Measurements from ENCODE around the gene ITGA2.
A peak's percentile ranks its signal among the peaks of the same experiment; 100 is the strongest.
"Not testable (repeated sequence)": the region's sequence is repeated elsewhere in the genome, so short reads cannot be mapped to it uniquely, and the experiment has no call there.

ITGA2 gene

DNA sequence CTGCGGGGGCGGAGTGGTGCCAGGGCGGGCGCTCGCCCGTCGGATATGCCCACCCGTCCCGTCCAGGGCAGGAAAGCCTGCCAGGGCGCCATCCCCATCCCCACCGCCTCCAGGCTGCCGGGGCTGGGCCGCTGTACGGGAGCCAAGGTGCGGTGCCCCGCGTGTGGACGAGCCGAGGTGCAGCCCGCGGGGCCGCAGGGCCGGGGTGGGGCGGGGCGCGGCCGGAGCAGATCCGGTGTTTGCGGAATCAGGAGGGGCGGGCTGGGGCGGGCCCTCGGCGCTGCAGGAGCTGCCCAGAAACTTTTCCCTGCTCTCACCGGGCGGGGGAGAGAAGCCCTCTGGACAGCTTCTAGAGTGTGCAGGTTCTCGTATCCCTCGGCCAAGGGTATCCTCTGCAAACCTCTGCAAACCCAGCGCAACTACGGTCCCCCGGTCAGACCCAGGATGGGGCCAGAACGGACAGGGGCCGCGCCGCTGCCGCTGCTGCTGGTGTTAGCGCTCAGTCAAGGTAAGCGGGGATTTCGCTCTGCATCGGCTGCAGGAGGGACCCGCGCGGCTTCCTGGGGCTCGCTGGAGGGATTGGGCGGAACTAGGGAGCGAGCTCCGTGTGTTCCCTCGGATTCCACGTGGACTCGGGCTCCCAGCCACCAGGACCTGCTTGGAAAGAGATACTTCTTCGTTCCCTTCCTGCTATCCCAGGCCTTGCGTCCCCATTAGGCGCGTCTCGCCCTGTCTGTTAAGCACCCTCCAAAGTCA is at the start of gene ITGA2:
ITGA2 (plus strand) TSS at position 328 of the 756 bp plus-strand sequence; CDS start at position 445, 117 bp downstream.
- no peak for DNase-seq

DNA sequence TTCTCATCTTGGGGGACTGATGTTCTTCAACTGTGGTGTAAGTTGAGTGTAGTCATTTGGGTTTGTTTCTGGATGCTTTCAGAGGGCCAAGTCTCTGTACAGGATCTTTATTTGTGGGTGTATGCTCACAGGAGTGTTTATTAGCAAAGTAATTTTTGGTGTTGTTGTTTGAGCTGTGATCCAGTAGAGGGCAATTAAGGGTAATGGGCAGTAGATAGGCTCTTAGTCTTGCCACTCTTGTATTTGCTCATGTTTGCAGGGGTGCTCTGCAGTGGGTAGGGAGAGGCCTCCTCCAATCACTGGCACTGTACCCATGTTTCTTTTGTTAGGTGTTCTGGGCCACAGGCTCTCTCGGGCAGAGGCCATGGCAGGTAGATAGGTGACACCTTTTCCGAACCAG is 45.9 kb upstream of the ITGA2 start:
- DNase-seq = no peak

DNA sequence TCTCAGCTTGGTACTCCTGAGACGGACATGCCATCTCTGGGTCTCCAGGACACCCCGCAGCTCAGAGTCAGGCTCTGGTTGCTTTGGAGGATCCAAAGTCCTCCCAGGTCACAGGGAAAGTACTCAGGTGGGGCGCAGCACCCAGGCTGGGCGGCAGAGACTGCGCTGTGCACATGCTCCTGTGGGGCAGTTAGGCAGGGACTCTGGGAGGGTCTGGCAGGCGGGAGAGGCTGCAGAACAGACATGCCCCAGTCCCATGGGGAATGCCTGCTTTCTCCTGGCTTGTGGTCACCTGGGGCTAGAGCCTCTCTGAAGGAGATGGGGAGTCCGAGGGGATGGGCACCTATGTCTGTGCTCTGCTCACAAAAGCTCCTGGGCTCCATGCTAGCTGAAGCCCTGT is 45.3 kb upstream of the ITGA2 start:
- DNase-seq = no peak

DNA sequence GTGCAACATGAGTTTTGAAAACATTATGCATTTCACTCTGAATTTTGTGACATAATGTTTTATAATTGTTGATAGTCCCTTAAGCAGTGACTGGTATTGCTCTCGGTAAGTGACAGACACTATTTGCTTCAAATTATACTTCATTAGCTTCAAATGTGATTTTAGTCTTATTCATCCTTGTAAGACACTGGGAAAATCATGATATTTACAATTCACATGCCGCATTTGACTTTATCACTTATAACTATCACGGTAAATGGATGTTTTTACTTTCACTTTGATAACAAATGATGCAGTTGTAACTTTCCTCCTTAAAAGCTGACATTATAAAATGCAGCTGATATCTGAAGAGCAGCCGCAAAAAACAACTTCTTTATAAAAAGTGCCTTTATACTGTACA is 44.1 kb upstream of the ITGA2 start:
- no peak for DNase-seq

DNA sequence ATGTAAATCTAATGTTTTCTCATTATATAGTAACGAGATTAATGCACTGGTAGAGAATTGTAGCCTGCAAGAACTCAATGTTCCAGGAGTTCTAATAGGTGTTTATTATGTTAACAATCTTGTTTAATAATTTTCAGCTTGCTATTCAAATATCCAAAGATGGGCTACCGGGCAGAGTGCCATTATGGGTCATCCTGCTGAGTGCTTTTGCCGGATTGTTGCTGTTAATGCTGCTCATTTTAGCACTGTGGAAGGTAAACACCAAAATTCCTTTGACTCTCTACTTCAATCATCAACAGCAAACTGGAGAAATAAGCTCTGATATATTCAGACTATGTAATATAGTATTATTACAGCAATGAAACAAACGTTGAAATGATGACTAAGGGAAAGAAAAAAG is 41.9 kb upstream of the ITGA2 start:
- no peak for DNase-seq

DNA sequence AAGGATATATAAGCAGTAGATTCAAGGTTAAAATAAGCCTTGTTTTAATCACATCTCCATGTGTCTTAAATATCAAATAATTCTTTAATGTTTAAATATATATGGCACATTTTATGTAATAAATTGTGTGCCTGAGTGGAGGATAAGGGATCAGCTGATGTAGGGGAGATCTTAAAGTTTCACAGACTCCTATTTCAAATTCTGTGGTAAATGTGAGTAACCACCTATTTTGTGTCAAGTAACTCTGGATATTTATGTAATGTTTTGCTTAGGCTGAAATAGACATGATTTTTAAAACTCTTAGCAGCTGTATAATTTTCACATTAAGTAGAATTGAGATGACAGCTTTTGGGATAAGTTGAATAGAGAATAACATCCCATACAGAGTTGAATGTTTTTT is 41.3 kb upstream of the ITGA2 start:
- DNase-seq = no peak

DNA sequence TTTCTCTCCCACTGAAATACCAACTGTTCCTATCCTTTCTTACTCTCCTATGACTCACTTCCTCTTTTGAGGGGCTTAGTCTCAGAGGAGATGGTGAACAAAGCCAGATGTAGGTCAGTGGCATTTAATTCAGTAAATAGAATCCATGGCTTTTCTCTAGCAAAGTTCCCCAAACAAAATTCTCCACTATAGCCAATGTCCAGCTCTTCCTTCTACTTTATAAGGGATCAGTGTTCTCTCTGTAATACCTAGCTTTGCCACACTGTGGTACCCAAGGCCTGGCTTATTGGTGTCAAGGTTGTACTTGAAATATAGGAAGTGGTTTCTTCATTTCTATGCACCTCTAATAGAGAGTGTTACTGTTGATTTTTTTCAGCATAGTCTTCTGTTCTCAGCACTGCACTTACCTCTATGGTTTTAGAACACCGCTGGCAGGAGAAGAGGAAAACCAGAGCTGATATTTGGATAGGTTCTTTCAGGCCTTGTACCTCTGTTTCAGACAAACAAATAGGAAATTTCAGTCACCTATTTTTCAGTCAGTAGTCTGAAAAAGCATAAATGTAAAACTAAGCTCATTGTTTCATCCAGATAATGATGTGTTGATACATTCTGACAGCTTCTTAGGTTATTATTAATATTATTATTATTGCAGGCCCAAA is 40.6 kb upstream of the ITGA2 start:
- peak; percentile 15 for DNase-seq

DNA sequence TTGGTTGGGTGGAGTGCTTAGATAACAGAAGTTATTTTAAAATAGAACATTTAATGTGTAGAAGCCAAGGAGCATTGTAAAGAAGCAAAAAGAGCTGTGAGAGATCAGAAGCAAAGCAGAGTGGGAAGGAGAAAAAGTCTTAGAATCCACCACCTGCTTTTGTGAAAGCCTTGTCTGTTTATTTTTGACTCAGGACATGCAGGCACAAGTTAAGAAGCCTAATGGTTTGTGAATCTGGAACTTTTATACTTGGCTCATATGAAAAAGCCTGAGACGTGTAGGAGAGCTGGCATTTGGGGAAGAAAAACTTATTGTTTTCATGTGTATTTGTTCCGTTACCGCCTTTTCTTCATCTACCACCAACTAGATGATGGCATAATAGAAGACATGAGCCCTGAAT is 38.5 kb upstream of the ITGA2 start:
- DNase-seq = no peak

DNA sequence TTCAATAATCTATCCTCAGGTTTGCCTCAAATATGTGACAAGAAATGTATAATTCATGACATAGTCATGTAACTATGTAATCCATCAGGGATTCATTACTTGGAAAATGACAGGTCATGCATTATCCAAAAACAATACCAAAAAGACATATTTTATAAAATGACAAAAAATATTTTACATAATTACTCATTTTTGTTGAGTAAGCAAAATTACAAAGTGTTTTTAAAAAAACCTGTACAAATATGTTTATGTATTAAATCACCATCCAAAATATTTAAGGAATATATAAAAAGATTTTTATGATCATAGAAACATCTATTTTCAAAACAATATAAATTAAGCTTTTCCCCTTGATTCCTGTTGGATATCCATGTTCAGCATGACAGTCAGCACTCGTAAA is 36.7 kb upstream of the ITGA2 start:
- DNase-seq = no peak

DNA sequence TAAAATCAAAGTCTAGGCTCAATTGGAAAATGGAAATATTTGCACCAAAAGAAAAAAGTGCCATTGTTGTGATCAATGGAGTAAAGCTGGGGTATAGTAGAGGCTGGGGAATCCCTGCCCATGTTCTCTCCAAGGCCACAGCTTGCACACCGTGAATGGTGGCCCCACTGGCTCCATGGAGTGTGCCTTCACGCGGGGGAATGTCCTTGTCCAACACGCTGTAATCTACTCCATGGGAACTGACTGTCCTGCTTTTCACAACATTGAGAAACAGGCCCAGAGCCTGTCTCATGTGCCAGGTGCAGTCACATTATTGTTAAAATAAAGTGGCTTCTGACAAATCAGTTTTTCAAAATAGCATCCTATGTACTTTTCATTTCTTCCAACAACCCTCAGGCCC is 33.1 kb upstream of the ITGA2 start:
- DNase-seq = no peak

DNA sequence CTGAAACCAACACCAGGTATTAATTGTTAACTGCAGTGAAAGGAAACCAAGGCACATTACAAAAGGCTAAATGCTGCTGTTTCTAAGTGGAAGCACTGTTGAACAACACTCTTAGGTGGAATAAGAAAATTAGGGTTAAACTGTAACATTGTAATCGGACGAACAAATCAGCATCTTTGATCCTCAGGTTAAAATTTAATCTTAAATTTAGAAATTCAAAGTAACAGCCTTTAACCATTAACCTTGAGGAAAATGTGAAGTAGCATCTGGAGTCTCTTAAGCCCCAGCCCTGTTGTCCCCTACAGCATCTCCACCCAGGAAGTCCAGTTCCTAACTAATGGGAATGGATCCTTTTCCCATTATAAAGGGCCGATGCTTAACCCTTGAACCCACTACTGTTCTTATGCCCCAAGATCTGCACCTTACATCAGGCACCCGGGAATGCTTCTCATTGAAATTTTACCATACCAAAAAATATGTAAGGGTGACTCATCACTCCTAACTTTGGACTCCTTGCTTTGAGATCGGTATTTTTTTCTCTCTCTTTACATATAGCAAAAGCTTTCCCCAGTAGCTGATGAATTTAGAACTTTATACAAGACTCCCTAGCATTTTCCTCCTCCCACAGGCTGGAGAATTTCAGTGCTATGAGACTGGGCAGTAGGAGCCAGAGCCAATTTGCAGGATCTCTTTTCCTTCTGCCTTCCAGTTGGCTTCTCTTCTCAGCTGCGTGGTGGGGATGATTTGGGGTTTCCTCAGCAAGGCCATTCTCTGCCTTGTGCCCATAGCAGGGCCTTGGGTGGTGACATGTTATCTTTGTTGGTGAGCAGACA is 32.0 kb upstream of the ITGA2 start:
- DNase-seq = no peak

DNA sequence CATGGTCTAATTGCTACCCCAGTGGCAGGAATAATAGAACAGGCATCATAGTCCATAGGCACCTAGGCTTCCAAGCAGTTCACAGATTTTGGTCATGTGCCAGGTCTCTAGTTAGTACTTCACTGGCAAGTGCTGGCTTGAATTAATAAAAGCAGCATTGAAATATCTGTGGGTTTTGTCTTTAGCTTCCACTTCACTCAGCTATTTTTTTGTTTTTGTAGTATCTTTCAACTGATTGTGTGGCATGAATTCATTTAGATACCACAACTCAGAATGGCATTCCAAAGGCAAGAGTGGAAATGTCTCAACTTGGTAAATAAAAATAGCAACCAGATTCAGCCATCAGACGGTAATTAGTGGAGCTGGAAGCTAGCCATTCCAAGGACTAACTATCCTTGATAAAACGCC is 27.9 kb upstream of the ITGA2 start:
- no peak for DNase-seq

DNA sequence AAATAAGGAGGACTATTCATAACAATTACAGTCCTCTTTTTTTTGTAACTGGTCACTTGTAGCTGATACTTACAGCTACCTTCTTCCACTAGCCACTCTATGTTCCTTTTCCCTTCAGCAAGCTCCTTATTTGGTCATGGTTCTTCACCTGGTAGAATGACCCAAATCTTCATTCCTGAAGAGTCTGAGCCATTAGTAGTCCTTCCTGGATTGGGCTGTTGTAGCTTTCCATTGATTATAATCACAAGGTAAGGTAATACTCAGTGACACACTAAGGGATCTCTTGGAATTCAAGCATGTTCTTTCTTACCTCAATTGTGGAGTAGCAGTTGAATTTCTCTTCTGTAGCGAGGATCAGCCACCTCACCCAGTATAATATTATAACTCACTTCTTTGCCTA is 25.5 kb upstream of the ITGA2 start:
- no peak for DNase-seq

DNA sequence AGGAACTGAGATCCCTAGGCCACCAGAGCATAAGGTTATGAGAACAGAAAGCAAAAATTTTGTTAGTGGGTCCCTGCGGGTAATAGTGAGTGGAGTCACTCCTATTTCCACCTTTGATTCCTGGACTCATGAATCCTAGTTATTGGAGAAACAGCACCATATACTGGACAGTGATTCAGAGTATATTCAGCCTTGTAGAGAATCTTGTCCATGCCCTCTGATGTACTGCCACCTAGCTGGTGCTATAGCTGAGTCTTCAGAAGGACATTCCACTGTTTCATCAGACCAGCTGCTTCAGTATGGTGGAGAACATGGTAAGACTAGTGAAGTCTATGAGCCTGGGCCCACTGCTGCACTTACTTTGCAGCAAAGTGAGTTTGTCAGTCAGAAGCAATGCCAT is 25.0 kb upstream of the ITGA2 start:
- DNase-seq = no peak

DNA sequence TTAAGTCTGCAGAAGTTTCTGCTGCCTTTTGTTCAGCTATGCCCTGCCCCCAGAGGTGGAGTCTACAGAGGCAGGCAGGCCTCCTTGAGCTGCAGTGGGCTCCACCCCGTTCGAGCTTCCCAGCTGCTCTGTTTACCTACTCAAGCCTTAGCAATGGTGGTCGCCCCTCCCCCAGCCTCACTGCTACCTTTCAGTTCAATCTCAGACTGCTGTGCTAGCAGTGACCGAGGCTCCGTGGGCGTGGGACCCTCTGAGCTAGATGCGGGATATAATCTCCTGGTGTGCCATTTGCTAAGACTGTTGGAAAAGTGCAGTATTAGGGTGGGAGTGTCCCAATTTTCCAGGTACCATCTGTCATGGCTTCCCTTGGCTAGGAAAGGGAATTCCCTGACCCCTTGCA is 13.0 kb upstream of the ITGA2 start:
- not testable (repeated sequence) for DNase-seq

DNA sequence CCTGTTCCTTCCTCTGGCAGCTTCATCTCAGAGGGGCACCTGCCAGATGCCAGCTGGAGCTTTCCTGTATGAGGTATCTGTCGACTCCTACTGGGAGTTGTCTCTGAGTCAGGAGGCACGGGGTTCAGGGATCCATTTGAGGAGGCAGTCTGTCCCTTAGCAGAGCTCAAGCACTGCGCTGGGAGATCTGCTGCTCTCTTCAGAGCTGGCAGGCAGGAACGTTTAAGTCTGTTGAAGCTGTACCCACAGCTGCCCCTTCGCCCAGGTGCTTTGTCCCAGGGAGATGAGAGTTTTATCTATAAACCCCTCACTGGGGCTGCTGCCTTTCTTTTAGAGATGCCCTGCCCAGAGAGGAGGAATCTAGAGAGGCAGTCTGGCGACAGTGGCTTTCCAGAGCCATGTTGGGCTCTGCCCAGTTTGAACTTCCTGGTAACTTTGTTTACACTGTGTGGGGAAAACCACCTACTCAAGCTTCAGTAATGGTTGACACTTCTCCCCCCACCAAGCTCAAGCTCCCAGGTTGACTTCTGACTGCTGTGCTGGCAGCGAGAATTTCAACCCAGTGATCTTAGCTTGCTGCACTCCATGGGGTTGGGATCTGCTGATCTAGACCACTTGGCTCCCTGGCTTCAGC is 11.8 kb upstream of the ITGA2 start:
- no peak for DNase-seq

DNA sequence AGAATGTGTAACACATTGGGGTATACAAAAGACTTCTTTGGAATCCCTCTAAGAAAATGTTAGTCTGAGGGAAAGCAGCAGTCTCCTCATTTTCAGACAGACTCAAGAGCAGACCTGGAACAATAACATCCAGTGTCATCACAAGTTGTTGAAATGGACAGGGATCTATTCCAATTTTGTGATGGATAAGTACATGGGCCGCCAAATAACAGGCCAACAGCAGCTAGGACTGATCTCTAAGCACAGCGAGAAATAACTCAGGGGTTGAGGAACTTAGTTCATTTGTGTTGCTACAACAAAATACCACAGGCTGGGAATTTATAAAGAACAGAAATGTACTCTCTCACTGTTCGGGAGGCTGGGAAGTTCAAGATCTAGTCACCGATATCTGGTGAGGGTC is 7.6 kb upstream of the ITGA2 start:
- no peak for DNase-seq

DNA sequence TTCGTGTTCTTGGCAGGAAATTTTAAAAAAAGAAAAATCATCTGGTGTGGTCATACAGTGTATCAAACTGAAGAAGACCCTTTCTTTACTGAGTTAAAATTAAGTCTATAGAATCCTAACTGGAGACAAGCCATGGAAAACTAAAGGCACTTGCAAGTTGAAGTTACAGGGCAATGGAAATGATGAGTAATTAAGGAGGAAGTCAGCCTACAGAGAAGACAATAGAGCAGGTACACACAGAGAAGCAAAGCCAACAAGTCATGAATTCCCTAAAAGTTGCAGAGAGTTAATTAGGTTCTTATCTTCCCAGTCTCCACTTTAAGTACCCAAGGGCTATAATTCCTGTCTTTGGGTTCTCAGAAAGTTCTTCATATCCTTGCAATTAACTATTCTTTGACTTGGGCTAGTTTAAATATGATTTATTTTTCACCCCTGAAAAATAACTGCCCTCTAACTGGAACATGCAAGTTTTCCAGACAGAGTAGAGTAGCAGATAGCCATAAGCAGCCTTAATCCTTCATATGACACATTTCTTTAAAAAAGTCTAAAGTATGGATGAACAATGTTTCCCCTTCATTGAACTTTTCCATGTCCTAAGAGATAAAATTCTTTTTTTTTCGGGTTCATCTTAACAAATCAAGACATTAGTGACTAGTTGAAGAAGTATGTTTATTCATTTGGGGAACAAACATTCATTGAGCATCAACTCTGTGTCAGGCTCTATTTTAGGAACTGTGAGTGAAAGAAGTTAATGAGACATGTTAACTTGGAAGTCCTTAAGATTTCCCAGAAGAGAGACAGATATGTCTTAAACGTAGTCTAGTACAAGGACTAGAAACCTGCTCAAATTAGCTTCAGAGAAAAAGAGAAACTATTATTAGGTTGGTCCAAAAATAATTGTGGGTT is 5.2 kb upstream of the ITGA2 start:
- no peak for DNase-seq

DNA sequence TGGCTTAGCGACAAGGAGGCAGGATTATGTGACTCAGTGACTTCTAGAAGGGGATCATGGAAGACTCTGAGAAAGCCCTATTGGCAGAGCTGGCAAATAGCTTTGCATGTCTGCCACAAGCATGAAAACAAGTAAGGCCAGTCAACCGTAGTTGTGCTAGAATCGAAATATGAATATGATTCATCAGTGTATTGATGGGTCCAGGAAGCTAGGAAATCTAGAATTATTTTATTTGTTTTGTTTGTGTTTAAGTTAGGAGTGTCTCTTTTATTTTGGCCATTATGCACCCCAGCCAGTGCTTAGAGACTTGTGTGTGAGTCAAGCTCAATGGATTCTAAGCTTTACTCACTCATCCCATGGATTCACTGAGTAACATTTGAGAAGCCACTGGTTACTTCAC is 3.8 kb upstream of the ITGA2 start:
- no peak for DNase-seq

DNA sequence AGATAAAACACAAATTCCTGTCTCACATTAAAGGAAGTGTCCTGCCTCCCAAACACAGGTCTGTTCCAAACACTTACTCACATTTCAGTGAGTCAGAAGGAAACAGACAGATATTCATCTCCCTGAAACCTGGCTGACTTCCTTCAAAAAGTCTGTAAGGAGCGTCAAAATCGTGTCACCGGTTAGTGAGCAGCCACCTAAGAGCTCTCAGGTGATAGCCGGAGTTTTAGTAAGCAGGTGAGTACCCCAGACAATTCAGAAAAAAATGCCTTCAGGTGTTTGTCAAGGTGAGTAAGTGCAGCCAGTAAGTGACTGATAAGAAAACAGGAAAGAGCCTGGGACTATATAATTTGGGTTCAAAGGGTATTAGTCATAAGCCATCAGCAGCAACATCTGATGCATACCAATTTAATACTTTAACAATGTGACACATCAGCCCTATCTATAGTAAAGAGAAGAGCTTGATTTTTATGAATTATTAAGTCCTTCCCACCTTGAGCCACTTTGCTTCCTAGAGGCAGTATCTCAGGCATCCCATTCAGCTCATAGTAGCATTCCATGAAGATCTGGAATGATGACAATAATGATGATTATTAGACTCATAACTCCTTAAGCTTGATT is 1.3 kb upstream of the ITGA2 start:
- no peak for DNase-seq

DNA sequence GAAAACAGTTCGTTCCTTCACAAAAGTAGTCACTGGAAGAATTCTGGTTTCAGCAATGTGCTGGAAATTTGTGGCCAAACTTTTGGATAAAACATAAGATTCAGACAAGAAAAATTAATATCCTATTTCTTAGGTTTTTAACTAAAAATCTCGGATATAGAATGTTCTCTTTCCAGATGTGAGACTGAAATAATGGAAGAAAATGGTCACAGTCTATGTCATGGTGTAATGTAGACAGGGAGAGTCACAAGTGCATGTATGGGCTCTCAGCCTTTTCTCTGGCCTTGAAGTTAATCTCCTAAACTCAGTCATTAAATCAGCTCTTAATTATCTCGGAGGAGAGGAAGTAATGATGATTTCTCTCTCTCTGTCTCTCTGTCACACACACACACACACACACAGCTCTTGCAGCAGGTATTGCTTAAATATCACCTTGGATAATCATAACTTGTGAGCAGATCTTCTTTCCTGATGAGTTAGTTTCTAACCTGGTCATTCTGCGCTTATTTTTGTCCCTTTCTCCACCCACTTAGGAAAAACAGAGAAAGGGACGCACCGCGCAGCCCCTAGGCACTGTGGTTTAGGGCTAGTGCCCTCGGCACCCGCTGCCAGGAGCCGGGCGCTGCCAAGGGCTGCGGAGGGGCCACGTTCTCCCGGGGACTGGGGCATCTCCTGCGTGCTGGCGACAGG is 672 bp upstream of the ITGA2 start:
- DNase-seq = no peak
